GM23248 (cell line): ENCODE measurements around the gene MICAL2. TPM values are rescaled to one million over a fixed set of nuclear protein-coding genes. Genes with fewer than 3 reads are reported as not detected.

ENCODE experiments used
- DNase-seq: peaks from one replicate; pipeline ENCODE4 v3.0.0-alpha.2; 2015
- H2AFZ ChIP-seq: fragments of 200-600 bp; sonication (generic); 2 replicates; pipeline ENCODE4 v1.6.1; 2016; ENCODE audit warnings: antibody characterized with exemption
- H3F3A ChIP-seq: fragments of 200-600 bp; sonication (generic); 2 replicates; pipeline ENCODE4 v1.6.1; 2016; ENCODE audit warnings: mild to moderate bottlenecking, antibody characterized with exemption, mixed run types; ENCODE audit not compliant: insufficient read depth
- H3K27ac ChIP-seq: fragments of 200-600 bp; sonication (generic); 2 replicates; pipeline ENCODE4 v1.5.1; 2016; ENCODE audit warnings: mild to moderate bottlenecking
- H3K27me3 ChIP-seq: fragments of 200-600 bp; sonication (generic); replicated peaks from 2 replicates; pipeline ENCODE4 v1.6.1; 2016; ENCODE audit warnings: mild to moderate bottlenecking; ENCODE audit not compliant: insufficient read depth
- H3K36me3 ChIP-seq: fragments of 200-600 bp; sonication (generic); 2 replicates; pipeline ENCODE4 v1.6.1; 2016; ENCODE audit warnings: low read depth, mild to moderate bottlenecking
- H3K4me1 ChIP-seq: fragments of 200-600 bp; sonication (generic); 2 replicates; pipeline ENCODE4 v1.6.1; 2016; ENCODE audit warnings: mild to moderate bottlenecking; ENCODE audit not compliant: insufficient read depth
- H3K4me2 ChIP-seq: fragments of 200-600 bp; sonication (generic); one replicate; pipeline ENCODE4 v1.6.1; 2016; ENCODE audit warnings: mild to moderate bottlenecking; ENCODE audit not compliant: unreplicated experiment
- H3K4me3 ChIP-seq: fragments of 200-600 bp; sonication (generic); 2 replicates; pipeline ENCODE4 v1.5.1; 2016; ENCODE audit warnings: mild to moderate bottlenecking
- H3K79me2 ChIP-seq: fragments of 200-600 bp; sonication (generic); 2 replicates; pipeline ENCODE4 v1.6.1; 2016; ENCODE audit warnings: mild to moderate bottlenecking; ENCODE audit not compliant: insufficient read depth
- H3K9ac ChIP-seq: fragments of 200-600 bp; sonication (generic); 2 replicates; pipeline ENCODE4 v1.6.1; 2016; ENCODE audit warnings: mild to moderate bottlenecking
- H3K9me2 ChIP-seq: fragments of 200-600 bp; sonication (generic); 2 replicates; pipeline ENCODE4 v1.6.1; 2016; ENCODE audit warnings: mixed run types, mild to moderate bottlenecking, moderate library complexity; ENCODE audit not compliant: insufficient read depth
- H3K9me3 ChIP-seq: fragments of 200-600 bp; sonication (generic); one replicate; pipeline ENCODE4 v1.6.1; 2017; ENCODE audit warnings: low read depth
- H4K20me1 ChIP-seq: fragments of 200-600 bp; sonication (generic); 2 replicates; pipeline ENCODE4 v1.6.0; 2016; ENCODE audit not compliant: insufficient read depth
- EZH2 ChIP-seq: fragments of 200-600 bp; sonication (generic); IDR thresholded peaks from 2 replicates; pipeline ENCODE4 v1.6.1; 2018; ENCODE audit warnings: antibody characterized with exemption, mild to moderate bottlenecking; ENCODE audit not compliant: insufficient read depth, poor library complexity, severe bottlenecking
- EZH2phosphoT487 ChIP-seq: fragments of 200-600 bp; sonication (generic); IDR thresholded peaks from 2 replicates; pipeline ENCODE4 v1.6.1; 2018; ENCODE audit warnings: antibody characterized with exemption, moderate library complexity, mild to moderate bottlenecking, low read depth; ENCODE audit not compliant: insufficient read depth
- WGBS, 2 experiments: methylation state at CpG; one replicate each; pipeline ENCODE4 v1.1.6; 2015 to 2017; ENCODE audit warnings: low lambda C conversion rate in 2 of 2, low coverage in 1 of 2; ENCODE audit errors: missing lambda C conversion rate in 2 of 2; 5-methylcytosine and 5-hydroxymethylcytosine counted together
- in situ Hi-C: fragments of 300-500 bp; cut with MboI; formaldehyde crosslinking; loops from 2 replicates; pipeline ENCODE4 v1.15.0; 2020
- polyA plus RNA-seq: library from polyadenylated mRNA; unstranded; fragments of >200 nt; fragmentation: Nextera tagmentation; extraction: Ambion mirVana; gene quantifications from 2 replicates; pipeline ENCODE4 v1.2.1, GENCODE V29; 2016
- total RNA-seq: library from RNA; depleted of rRNA; stranded (reverse); fragments of >200 nt; shearing (Covaris generic); gene quantifications from 2 replicates; pipeline ENCODE4 v1.2.3, GENCODE V29; 2014

MICAL2 gene
- total and polyA plus RNA-seq, 2 experiments from 2014 or later: 83.3 to 158 TPM

DNA sequence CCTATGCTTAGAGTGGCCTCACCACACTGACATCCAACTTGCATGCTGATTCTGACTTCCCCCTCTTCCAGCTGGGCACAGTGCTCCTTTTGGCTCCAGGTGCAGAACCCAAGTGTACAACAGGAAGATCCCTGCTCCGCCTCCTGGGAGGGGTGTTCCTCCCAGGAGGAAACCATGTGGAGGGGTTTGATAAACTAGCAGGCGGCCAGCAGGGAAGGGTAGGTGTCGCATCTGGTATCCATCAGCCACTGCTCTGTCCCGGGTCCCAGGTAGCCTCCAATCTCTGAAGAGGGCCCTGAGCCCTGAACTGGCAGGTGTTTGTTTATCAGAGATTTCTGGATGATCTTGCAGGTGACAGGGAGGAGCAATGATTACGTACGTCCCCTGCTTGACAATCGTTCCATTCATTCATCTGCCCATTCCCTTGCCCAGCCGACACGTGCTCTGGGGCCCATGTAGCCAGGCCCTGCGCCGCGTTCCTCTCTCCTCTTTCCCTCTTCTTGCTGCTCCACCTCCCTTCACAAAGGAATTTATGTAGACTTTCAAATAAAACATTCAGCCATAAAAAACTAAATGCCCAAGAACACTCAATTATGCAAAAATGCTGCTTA, 41.2 kb upstream of the MICAL2 start:
- Histone ChIP-seq H2AFZ (no peak overlapping the region), H3K4me3 (no peak overlapping the region), H3K79me2 (no peaks in the 10 kb centered on the region), H3K9me3 (no peaks in the 10 kb centered on the region), H3K27ac (no peak overlapping the region), H3K36me3 (no peaks in the 10 kb centered on the region), H3K4me2 (no peak overlapping the region), H3K9ac (no peak overlapping the region), H3K9me2 (no peaks in the 10 kb centered on the region), H3K27me3 (no peaks in the 10 kb centered on the region), H3K4me1 (peaks cover 28% of the 10 kb centered on the region), H4K20me1 (no peaks in the 10 kb centered on the region), H3F3A (peaks cover 21% of the 10 kb centered on the region)
- WGBS, 2 experiments: 86% methylated on average over 12 of the region's 12 CpGs
- TF ChIP-seq EZH2phosphoT487 (no peak), EZH2 (no peak)
- no peak for DNase-seq
- in situ Hi-C loops: loop anchor here (25.0 kb wide), 1 partner anchor 168 kb away; no protein-coding TSS in a partner anchor

DNA sequence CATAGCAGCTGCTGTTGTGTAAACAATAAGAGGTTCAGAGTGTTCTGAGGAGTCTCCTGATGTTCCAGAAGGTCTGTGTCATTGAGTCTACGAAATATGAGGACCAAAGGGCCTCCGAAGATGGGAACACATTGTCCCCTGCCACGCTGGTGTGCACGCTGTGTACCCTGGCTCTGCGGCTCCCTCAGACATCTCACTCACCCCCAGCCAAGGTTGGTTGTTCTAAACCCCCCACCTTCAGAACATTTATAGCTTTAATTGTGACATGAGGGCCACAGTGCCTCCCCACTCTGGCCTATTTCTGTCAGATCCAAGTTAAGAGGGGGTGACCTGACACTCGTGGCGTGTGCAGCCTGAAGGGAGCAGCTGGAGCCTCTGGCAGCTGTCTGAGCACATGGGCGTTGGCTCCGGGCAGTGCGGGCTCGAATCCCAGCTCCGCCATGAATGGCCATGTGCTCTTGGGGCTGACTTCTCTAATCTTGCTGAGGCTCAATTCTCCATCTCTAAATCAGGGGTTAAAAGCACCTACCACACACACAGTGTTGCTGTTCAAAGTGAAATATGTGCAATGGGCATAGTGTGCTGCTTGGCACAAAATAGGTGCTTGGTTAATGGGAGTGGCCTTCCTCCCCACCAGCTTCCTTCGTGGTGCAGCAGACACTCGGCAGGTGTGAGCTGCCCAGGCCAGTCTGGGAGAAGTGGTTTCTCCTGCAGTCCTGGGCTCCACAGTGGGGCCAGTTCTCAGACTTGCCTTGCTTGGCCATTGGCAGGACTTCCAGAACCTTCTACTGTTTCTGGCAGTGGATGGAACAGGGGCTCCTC, 39.7 kb upstream of the MICAL2 start:
- Histone ChIP-seq H2AFZ (no peak overlapping the region), H3K27me3 (no peaks in the 10 kb centered on the region), H3F3A (peaks cover 36% of the 10 kb centered on the region), H3K27ac (no peak overlapping the region), H3K9ac (no peak overlapping the region), H3K36me3 (no peaks in the 10 kb centered on the region), H3K9me3 (no peaks in the 10 kb centered on the region), H3K4me3 (no peak overlapping the region), H4K20me1 (no peaks in the 10 kb centered on the region), H3K9me2 (no peaks in the 10 kb centered on the region), H3K79me2 (no peaks in the 10 kb centered on the region), H3K4me1 (peaks cover 37% of the 10 kb centered on the region), H3K4me2 (no peak overlapping the region)
- TF ChIP-seq EZH2phosphoT487: no peak
- no peak for TF ChIP-seq EZH2
- in situ Hi-C loops: loop anchor here (25.0 kb wide), 1 partner anchor 167 kb away; no protein-coding TSS in a partner anchor
- 59 to 67% methylated on average over 14 of the region's 14 CpGs for WGBS, 2 experiments
- no peak for DNase-seq

DNA sequence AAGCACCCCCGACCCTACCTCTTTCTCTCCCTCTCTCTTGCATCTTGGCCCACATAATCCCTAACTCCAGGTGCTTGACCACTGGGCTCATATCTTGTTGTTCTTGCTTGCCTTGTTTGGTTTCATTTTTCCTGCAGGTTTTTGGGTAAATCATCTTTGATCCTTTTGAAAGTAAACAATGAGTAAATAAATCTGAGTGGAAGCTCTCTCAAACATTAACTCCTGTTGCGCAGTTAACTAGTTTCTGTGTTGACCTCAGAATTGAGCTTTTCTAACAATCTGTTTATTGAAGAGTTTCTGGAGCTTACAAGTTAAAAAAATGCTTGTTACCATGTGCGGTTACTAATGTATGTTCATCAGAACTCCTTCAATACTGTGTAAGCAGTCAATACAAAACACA, 38.8 kb upstream of the MICAL2 start:
- no peaks in the 10 kb centered on the region for H3K36me3 ChIP-seq
- no peak overlapping the region for H3K4me2 ChIP-seq
- H4K20me1 ChIP-seq: no peaks in the 10 kb centered on the region
- H3K4me3 ChIP-seq: no peak overlapping the region
- 96 to 97% methylated on average over 3 of the region's 3 CpGs for WGBS, 2 experiments
- H3K9me3 ChIP-seq: no peaks in the 10 kb centered on the region
- no peaks in the 10 kb centered on the region for H3K9me2 ChIP-seq
- H2AFZ ChIP-seq: no peak overlapping the region
- H3K27me3 ChIP-seq: no peaks in the 10 kb centered on the region
- peaks cover 33% of the 10 kb centered on the region for H3K4me1 ChIP-seq
- H3K9ac ChIP-seq: no peak overlapping the region
- DNase-seq: no peak
- TF ChIP-seq EZH2phosphoT487 (no peak), EZH2 (no peak)
- H3K79me2 ChIP-seq: no peaks in the 10 kb centered on the region
- in situ Hi-C loops: loop anchor here (25.0 kb wide), 1 partner anchor 166 kb away; no protein-coding TSS in a partner anchor
- no peak overlapping the region for H3K27ac ChIP-seq
- peaks cover 37% of the 10 kb centered on the region for H3F3A ChIP-seq

DNA sequence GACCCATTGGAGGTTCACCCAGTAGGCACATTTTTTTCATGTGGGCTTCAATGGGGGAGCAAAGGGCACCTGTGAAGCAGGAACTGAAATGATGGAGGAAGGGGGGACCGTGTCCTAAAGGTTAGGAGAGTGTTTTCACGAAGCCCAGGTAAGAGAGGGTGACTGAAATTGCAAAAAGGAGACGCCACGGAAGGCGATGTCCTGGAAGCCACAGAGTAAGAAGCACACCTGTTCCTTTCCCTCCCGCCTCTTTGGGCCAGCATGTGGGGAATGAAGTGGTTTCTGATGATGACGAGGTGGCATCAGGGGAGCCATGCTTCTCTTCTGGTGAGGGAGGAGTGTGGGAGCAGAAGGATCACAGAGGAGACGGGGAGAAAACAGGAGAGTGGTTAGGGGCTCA, 37.0 kb upstream of the MICAL2 start:
- H3K79me2 ChIP-seq: no peaks in the 10 kb centered on the region
- H3F3A ChIP-seq: peaks cover 38% of the 10 kb centered on the region
- H3K9me2 ChIP-seq: no peaks in the 10 kb centered on the region
- no peak for TF ChIP-seq EZH2phosphoT487
- TF ChIP-seq EZH2: no peak
- no peak overlapping the region for H2AFZ ChIP-seq
- H3K36me3 ChIP-seq: no peaks in the 10 kb centered on the region
- H3K27ac ChIP-seq: no peak overlapping the region
- no peaks in the 10 kb centered on the region for H3K27me3 ChIP-seq
- no peak for DNase-seq
- H3K4me3 ChIP-seq: no peak overlapping the region
- no peaks in the 10 kb centered on the region for H4K20me1 ChIP-seq
- peaks cover 32% of the 10 kb centered on the region for H3K4me1 ChIP-seq
- in situ Hi-C loops: loop anchor here (25.0 kb wide), 1 partner anchor 164 kb away; no protein-coding TSS in a partner anchor
- H3K9ac ChIP-seq: no peak overlapping the region
- WGBS, 2 experiments: 98% methylated on average over 8 of the region's 8 CpGs
- H3K9me3 ChIP-seq: no peaks in the 10 kb centered on the region
- no peak overlapping the region for H3K4me2 ChIP-seq
